B cell (primary cell): ENCODE data around the gene SLC13A3. TPM values are rescaled to one million over a fixed set of nuclear protein-coding genes. Genes with fewer than 3 reads are reported as not detected.

Source experiments
- ATAC-seq: fragments of 200-7000 bp; cut with Tn5 transposase; one replicate; pipeline ENCODE4 v1.10.0; 2021; ENCODE audit warnings: low read depth, mild to moderate bottlenecking, moderate number of reproducible peaks, moderate library complexity
- CTCF ChIA-PET: fragments of 350-600 bp; sonication (Branson Sonifier 250); formaldehyde crosslinking; loops from one replicate; lab custom pipeline; 2021; ENCODE audit warnings: antibody characterized with exemption, inconsistent platforms; lab: Charles Lee
- POLR2A ChIA-PET: fragments of 350-600 bp; sonication (Branson Sonifier 250); formaldehyde crosslinking; loops from one replicate; lab custom pipeline; 2021; ENCODE audit warnings: antibody characterized with exemption; lab: Charles Lee
- DNase-seq: peaks from one replicate; pipeline ENCODE4 v3.0.0; 2013
- H2AFZ ChIP-seq: 2 replicates; pipeline ENCODE4 v1.6.1; 2012; ENCODE audit warnings: mild to moderate bottlenecking, low read depth, low read length; ENCODE audit not compliant: insufficient read depth, poor library complexity, severe bottlenecking
- H3K27ac ChIP-seq, 2 donors: 1 replicate in 1 of 2; 2 replicates in 1 of 2; pipeline ENCODE4 v1.5.1; 2012 to 2013; ENCODE audit warnings: low read length in 2 of 2, mild to moderate bottlenecking in 2 of 2, moderate library complexity in 1 of 2
- H3K27me3 ChIP-seq, 4 experiments: fragments of 200-600 bp in 1 of 4; sonication (generic) in 1 of 4; replicated peaks in 1 of 4; 1 replicate in 2 of 4; 2 replicates in 2 of 4; pipeline versions ENCODE4 v1.6.1 to v1.7.0; 2013 to 2016; ENCODE audit warnings: low read length in 3 of 4, mild to moderate bottlenecking in 2 of 4, mixed read lengths in 1 of 4, moderate library complexity in 1 of 4; ENCODE audit not compliant: insufficient read depth in 4 of 4, control insufficient read depth in 3 of 4; ENCODE audit errors: control extremely low read depth in 1 of 4
- H3K36me3 ChIP-seq, 2 experiments: replicated peaks in 1 of 2; 1 replicate in 1 of 2; 2 replicates in 1 of 2; pipeline versions ENCODE4 v1.6.1 to v1.7.1; 2013; ENCODE audit warnings: low read length in 1 of 2; ENCODE audit not compliant: insufficient read depth in 2 of 2, control insufficient read depth in 1 of 2; ENCODE audit errors: control extremely low read depth in 1 of 2, extremely low read depth in 1 of 2
- H3K4me1 ChIP-seq, 2 donors: fragments of 200-600 bp in 1 of 2; sonication (generic) in 1 of 2; 1 replicate in 1 of 2; 2 replicates in 1 of 2; pipeline versions ENCODE4 v1.5.1 to v1.6.1; 2013 to 2017; ENCODE audit warnings: low read length in 2 of 2; ENCODE audit not compliant: control insufficient read depth in 2 of 2, insufficient read depth in 2 of 2
- H3K4me2 ChIP-seq: replicated peaks from 2 replicates; pipeline ENCODE3; 2012; ENCODE audit warnings: mild to moderate bottlenecking, low read depth, low read length; ENCODE audit not compliant: poor library complexity, severe bottlenecking
- H3K4me3 ChIP-seq, 5 experiments: fragments of 200-600 bp in 1 of 5; sonication (generic) in 1 of 5; 1 replicate in 3 of 5; 2 replicates in 2 of 5; pipeline versions ENCODE4 v1.5.1 to v1.7.0; 2011 to 2016; ENCODE audit warnings: low read length in 4 of 5, mild to moderate bottlenecking in 4 of 5, low read depth in 2 of 5, control low read depth in 1 of 5, moderate library complexity in 1 of 5; ENCODE audit not compliant: insufficient read depth in 1 of 5; ENCODE audit errors: control extremely low read depth in 1 of 5, extremely low read depth in 1 of 5
- H3K79me2 ChIP-seq: fragments of 200-600 bp; sonication (generic); one replicate; pipeline ENCODE4 v1.6.0; 2016; ENCODE audit warnings: low read length; ENCODE audit not compliant: control insufficient read depth, insufficient read depth
- H3K9ac ChIP-seq: fragments of 200-600 bp; sonication (generic); 2 replicates; pipeline ENCODE4 v1.6.1; 2017; ENCODE audit warnings: mild to moderate bottlenecking, low read length, moderate library complexity
- H3K9me3 ChIP-seq, 3 donors: one replicate each; pipeline versions ENCODE4 v1.6.1 to v1.7.1; 2013; ENCODE audit warnings: low read length in 2 of 3; ENCODE audit not compliant: control insufficient read depth in 2 of 3, insufficient read depth in 1 of 3; ENCODE audit errors: control extremely low read depth in 1 of 3
- H4K20me1 ChIP-seq: 2 replicates; pipeline ENCODE4 v1.6.0; 2012; ENCODE audit warnings: mild to moderate bottlenecking, low read length; ENCODE audit not compliant: insufficient read depth, control insufficient read depth, poor library complexity, severe bottlenecking
- H3K27ac Mint-ChIP-seq: one replicate; pipeline ENCODE4 v1.8.0; 2021; ENCODE audit warnings: mixed read lengths
- H3K27me3 Mint-ChIP-seq: one replicate; pipeline ENCODE4 v1.8.0; 2021; ENCODE audit warnings: mixed read lengths
- H3K4me1 Mint-ChIP-seq: one replicate; pipeline ENCODE4 v1.8.0; 2021; ENCODE audit warnings: mixed read lengths
- H3K4me3 Mint-ChIP-seq: one replicate; pipeline ENCODE4 v1.8.0; 2021; ENCODE audit warnings: mixed read lengths
- H3K9me3 Mint-ChIP-seq: one replicate; pipeline ENCODE4 v1.8.0; 2022; ENCODE audit warnings: mixed read lengths; ENCODE audit not compliant: insufficient read depth
- CTCF ChIP-seq: fragments of 200-600 bp; IDR thresholded peaks from one replicate; pipeline ENCODE4 v1.8.0; 2022; ENCODE audit warnings: antibody characterized with exemption, mild to moderate bottlenecking
- EZH2 ChIP-seq: IDR thresholded peaks from 2 replicates; pipeline ENCODE4 v1.6.1; 2012; ENCODE audit warnings: borderline replicate concordance, low read depth, mild to moderate bottlenecking, moderate library complexity, low read length; ENCODE audit not compliant: insufficient read depth, poor library complexity, severe bottlenecking
- WGBS: methylation state at CpG from one replicate; pipeline ENCODE4 v1.1.5; 2013; ENCODE audit warnings: missing lambda C conversion rate; ENCODE audit not compliant: insufficient coverage; 5-methylcytosine and 5-hydroxymethylcytosine counted together
- intact Hi-C: fragments of 100-400 bp; cut with micrococcal nuclease; formaldehyde crosslinking; loops from one replicate; pipeline ENCODE4 v1.10.0; 2022
- polyA plus RNA-seq: library from polyadenylated mRNA; depleted of rRNA; stranded (reverse); fragments of >200 nt; gene quantifications from 2 replicates; pipeline ENCODE4 v1.2.3, GENCODE V29; 2012
- total RNA-seq, 2 donors: library from RNA; stranded (reverse); fragments of 120-200 nt in 1 of 2; gene quantifications; 1 replicate in 1 of 2; 2 replicates in 1 of 2; pipeline versions ENCODE4 v1.2.3 to v1.2.4, GENCODE V29; 2013 to 2022

The SLC13A3 gene
- total and polyA plus RNA-seq, 2 donors (not counting 1 experiment from before 2014, with no cell fraction given), result 0.09 to 0.20 TPM

GRCh38 chr20:46688151-46689081 lies 37.2 kb upstream of the SLC13A3 start:
- Histone ChIP-seq H2AFZ (peak overlapping the region; percentile 96), H3K4me3 (peak overlapping the region; percentile 87 to 95 (median 92)), H3K4me2 (peak overlapping the region; percentile 69), H3K36me3 (peaks cover 8 to 25% of the 10 kb centered on the region in 2 experiments), H4K20me1 (peaks cover 52% of the 10 kb centered on the region), H3K9me3 (no peaks in the 10 kb centered on the region), H3K4me1 (peaks cover 20 to 21% of the 10 kb centered on the region in 2 donors), H3K79me2 (peaks cover 47% of the 10 kb centered on the region), H3K9ac (peak overlapping the region; percentile 82), H3K27ac (peak overlapping the region in 1 of 2 donors; percentile 80), H3K27me3 (no peaks in the 10 kb centered on the region)
- POLR2A ChIA-PET, result no interaction called here
- intact Hi-C loops, result loop anchor here (1.0 to 10.0 kb wide), 3 partner anchors 282 to 894 kb away; partner anchors contain the start of genes DNTTIP1, ELMO2 and WFDC3
- H3K27ac Mint-ChIP-seq, result peak overlapping the region; percentile 84
- TF ChIP-seq CTCF (no peak), EZH2 (no peak)
- peak overlapping the region; percentile 99 for H3K4me3 Mint-ChIP-seq
- DNase-seq, result no peak
- H3K4me1 Mint-ChIP-seq, result peaks cover 47% of the 10 kb centered on the region
- CTCF ChIA-PET, result interaction anchor here (1.0 to 2.7 kb wide), 2 partner anchors 7 to 383 kb away, joined by 3 to 17 read pairs; no protein-coding TSS in a partner anchor
- 18% methylated on average over 18 of the region's 20 CpGs for WGBS
- H3K27me3 Mint-ChIP-seq, result no peaks in the 10 kb centered on the region
- H3K9me3 Mint-ChIP-seq, result no peaks in the 10 kb centered on the region
- ATAC-seq, result no peak
